Psoas muscle (tissue), 8 donors: ENCODE results near the gene LNX1. TPM values are rescaled to one million over a fixed set of nuclear protein-coding genes. Genes with fewer than 3 reads are reported as not detected.

Experiments used
- ATAC-seq, 4 donors: fragments of 200-7000 bp; cut with Tn5 transposase; one replicate each; pipeline ENCODE4 v1.9.1; 2020; ENCODE audit warnings: moderate library complexity in 3 of 4, mild to moderate bottlenecking in 2 of 4
- DNase-seq, 2 donors: peaks; one replicate each; pipeline ENCODE4 v3.0.0-alpha.2; 2020
- H3K27ac ChIP-seq: fragments of 200-600 bp; one replicate; pipeline ENCODE4 v1.8.0; 2022
- H3K27me3 ChIP-seq, 3 donors: fragments of 200-600 bp in 1 of 3; one replicate each; pipeline versions ENCODE4 v1.6.1 to v1.8.0; 2013 to 2022; ENCODE audit warnings: low read length in 2 of 3, mild to moderate bottlenecking in 2 of 3, moderate library complexity in 1 of 3; ENCODE audit not compliant: insufficient read depth in 3 of 3
- H3K36me3 ChIP-seq, 2 donors: fragments of 200-600 bp in 1 of 2; one replicate each; pipeline versions ENCODE4 v1.6.1 to v1.8.0; 2013 to 2022; ENCODE audit warnings: low read depth in 1 of 2, mild to moderate bottlenecking in 1 of 2, moderate library complexity in 1 of 2; ENCODE audit not compliant: insufficient read depth in 1 of 2
- H3K4me1 ChIP-seq: fragments of 200-600 bp; one replicate; pipeline ENCODE4 v1.8.0; 2022
- H3K4me3 ChIP-seq: fragments of 200-600 bp; one replicate; pipeline ENCODE4 v1.8.0; 2022; ENCODE audit warnings: mild to moderate bottlenecking
- H3K9me3 ChIP-seq: fragments of 200-600 bp; one replicate; pipeline ENCODE4 v1.8.0; 2022
- WGBS, 3 donors: extraction: QIAGEN DNeasy Blood & Tissue Kit; methylation state at CpG; one replicate each; pipeline versions ENCODE4 v1.1.6 to v1.1.7; 2013; 5-methylcytosine and 5-hydroxymethylcytosine counted together
- intact Hi-C, 2 donors: fragments of 100-400 bp; cut with DNase I; formaldehyde crosslinking; loops; one replicate each; pipeline versions ENCODE4 v1.11.0 to v1.14.2; 2022
- polyA plus RNA-seq, 3 donors: library from polyadenylated mRNA; stranded (reverse); fragments of 200-250 nt; gene quantifications; one replicate each; pipeline ENCODE4 v1.2.3, GENCODE V29; 2013
- total RNA-seq, 4 donors: library from RNA; stranded (reverse); fragmentation: NEBNext Ultra II Directional in 2 of 4; extraction: Animal tissue kit (Norgen Biotek cat#: 25700) in 2 of 4; gene quantifications; one replicate each; pipeline versions ENCODE4 v1.2.1 to v1.2.4, GENCODE V29; 2021 to 2023
- TF ChIP-seq, protein P1 (sequence below): fragments of 200-600 bp; IDR thresholded peaks from one replicate; pipeline ENCODE4 v1.8.0; 2022; ENCODE audit warnings: antibody characterized with exemption
- donor health status: healthy with polysubstance abuse.
- donor health status: DM: no; HTN: no; CAD: no; lungs with moderate emphysema.
- donor health status: Bipolar disorder and iron deficiency.
- donor health status: healthy.
- donor health status: DM: yes; HTN: yes; CAD: no.
- donor health status: DM: no; HTN: no; CAD: no.
- donor health status: DM: no; HTN: no; CAD: no.
- donor health status: DM: yes; HTN: yes; CAD: no.

Gene LNX1
- total and polyA plus RNA-seq, 7 donors: 2.1 to 13.9 (median 4.3) TPM

DNA sequence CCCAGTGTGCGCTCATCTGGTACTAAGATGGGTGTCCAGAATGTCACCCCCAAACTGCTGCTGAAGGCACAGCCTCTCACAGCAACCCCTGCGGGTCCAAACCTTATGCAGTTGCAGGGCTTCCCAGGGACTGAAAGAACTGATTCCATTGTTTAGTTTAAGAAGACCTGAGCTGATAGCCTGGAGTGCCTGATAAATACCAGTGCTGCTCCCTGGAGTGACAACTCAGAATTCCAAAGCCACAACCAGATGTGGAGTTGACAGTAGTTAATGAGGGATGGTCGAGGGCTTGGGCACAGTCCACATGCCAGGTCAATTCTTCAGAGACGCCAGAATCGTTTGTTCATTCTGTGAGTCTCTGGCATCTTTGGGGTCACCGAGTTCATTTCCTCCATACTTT, 71.2 kb downstream of the LNX1 start:
- intact Hi-C loops: no loop called here
- DNase-seq (no peak), ATAC-seq (no peak)
- no peaks in the 10 kb centered on the region for H3K27me3 ChIP-seq
- H3K4me3 ChIP-seq: no peak overlapping the region
- H3K4me1 ChIP-seq: no peaks in the 10 kb centered on the region
- H3K36me3 ChIP-seq: no peaks in the 10 kb centered on the region
- TF ChIP-seq, protein P1, sequence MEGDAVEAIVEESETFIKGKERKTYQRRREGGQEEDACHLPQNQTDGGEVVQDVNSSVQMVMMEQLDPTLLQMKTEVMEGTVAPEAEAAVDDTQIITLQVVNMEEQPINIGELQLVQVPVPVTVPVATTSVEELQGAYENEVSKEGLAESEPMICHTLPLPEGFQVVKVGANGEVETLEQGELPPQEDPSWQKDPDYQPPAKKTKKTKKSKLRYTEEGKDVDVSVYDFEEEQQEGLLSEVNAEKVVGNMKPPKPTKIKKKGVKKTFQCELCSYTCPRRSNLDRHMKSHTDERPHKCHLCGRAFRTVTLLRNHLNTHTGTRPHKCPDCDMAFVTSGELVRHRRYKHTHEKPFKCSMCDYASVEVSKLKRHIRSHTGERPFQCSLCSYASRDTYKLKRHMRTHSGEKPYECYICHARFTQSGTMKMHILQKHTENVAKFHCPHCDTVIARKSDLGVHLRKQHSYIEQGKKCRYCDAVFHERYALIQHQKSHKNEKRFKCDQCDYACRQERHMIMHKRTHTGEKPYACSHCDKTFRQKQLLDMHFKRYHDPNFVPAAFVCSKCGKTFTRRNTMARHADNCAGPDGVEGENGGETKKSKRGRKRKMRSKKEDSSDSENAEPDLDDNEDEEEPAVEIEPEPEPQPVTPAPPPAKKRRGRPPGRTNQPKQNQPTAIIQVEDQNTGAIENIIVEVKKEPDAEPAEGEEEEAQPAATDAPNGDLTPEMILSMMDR: no peak
- H3K27ac ChIP-seq: no peak overlapping the region
- WGBS, 3 donors: 60 to 66% (median 66%) methylated on average over 6 of the region's 6 CpGs
- no peaks in the 10 kb centered on the region for H3K9me3 ChIP-seq

GRCh38 chr4:53518807-53519206, 72.5 kb downstream of the LNX1 start:
- H3K36me3 ChIP-seq: no peaks in the 10 kb centered on the region
- 70 to 86% (median 84%) methylated on average over 3 of the region's 3 CpGs for WGBS, 3 donors
- H3K9me3 ChIP-seq: no peaks in the 10 kb centered on the region
- DNase-seq: no peak
- H3K4me1 ChIP-seq: no peaks in the 10 kb centered on the region
- ATAC-seq: no peak
- no peak overlapping the region for H3K27ac ChIP-seq
- intact Hi-C loops: no loop called here
- TF ChIP-seq, protein P1: no peak
- no peak overlapping the region for H3K4me3 ChIP-seq
- no peaks in the 10 kb centered on the region for H3K27me3 ChIP-seq

- Histone ChIP-seq H3K4me3 (no peak overlapping the region), H3K36me3 (no peaks in the 10 kb centered on the region), H3K9me3 (no peaks in the 10 kb centered on the region), H3K4me1 (no peaks in the 10 kb centered on the region), H3K27me3 (no peaks in the 10 kb centered on the region), H3K27ac (no peak overlapping the region)
- ATAC-seq (no peak), DNase-seq (no peak)
- intact Hi-C loops: no loop called here
- 94 to 97% (median 96%) methylated on average over 4 of the region's 4 CpGs for WGBS, 3 donors
- TF ChIP-seq, protein P1: no peak
Observed at GRCh38 chr4:53515076-53515475, 76.2 kb downstream of the LNX1 start.

DNA sequence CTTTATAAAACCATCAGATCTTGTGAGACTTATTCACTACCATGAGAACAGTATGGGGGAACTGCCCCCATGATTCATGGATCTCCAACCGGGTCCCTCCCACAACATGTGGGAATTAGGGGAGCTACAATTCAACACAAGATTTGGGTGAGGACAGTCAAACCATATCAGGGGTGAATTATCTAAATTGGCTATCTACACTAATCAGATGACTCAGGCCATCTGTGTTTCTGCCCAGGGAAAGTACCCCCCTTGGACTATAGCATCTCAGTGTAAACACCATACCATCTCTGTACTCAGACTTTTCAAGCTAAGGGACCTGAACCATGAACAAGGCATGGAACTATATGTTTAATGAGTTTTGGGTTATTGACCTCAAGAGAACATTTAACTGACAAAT, 76.8 kb downstream of the LNX1 start:
- TF ChIP-seq, protein P1: no peak
- WGBS, 3 donors: 0 to 2% (median 0%) methylated on average over 1 of the region's 1 CpG

DNA sequence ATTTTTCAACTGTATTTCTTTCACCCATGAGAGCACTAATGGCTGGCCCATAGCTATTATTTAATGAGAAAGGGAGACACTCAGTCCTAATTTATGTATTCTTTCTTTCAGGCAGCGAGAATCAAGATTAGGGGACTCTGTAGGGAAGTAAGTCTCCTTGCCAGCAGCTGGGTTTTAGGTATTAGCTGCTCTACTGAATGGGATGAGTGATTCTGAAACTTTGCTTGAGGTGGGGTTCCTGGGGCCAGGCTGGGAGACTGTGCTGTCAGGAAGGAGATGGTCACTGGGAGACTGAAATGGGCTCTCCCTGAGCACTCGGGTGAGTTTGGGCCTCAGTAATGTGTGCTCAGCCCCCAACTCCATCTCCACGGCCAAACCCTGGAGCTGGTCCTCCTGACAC, 78.7 kb downstream of the LNX1 start:
- TF ChIP-seq, protein P1: no peak
- intact Hi-C loops: no loop called here
- Histone ChIP-seq H3K27ac (no peak overlapping the region), H3K27me3 (no peaks in the 10 kb centered on the region), H3K9me3 (no peaks in the 10 kb centered on the region), H3K4me1 (no peaks in the 10 kb centered on the region), H3K4me3 (no peak overlapping the region), H3K36me3 (no peaks in the 10 kb centered on the region)
- DNase-seq (no peak), ATAC-seq (no peak)
- WGBS, 3 donors: 28 to 33% (median 30%) methylated on average over 3 of the region's 3 CpGs

More for the DNA sequence above, 76.8 kb downstream of the LNX1 start:
- ATAC-seq (no peak), DNase-seq (no peak)
- H3K4me1 ChIP-seq: no peaks in the 10 kb centered on the region
- H3K36me3 ChIP-seq: no peaks in the 10 kb centered on the region
- H3K4me3 ChIP-seq: no peak overlapping the region
- H3K9me3 ChIP-seq: no peaks in the 10 kb centered on the region
- H3K27me3 ChIP-seq: no peaks in the 10 kb centered on the region
- intact Hi-C loops: no loop called here
- no peak overlapping the region for H3K27ac ChIP-seq
